Measurements from ENCODE around the gene COQ10A.
"Not testable (repeated sequence)": the region's sequence is repeated elsewhere in the genome, so short reads cannot be mapped to it uniquely, and the experiment has no call there.

- not testable (repeated sequence) for TF ChIP-seq CTCF, POLR2A (IDR thresholded peaks at IDR 0.05)
Measured at GRCh38 chr12:56262955-56263354, 3.8 kb upstream of the COQ10A start.

Data from tibial nerve (tissue), 3 donors.